ENCODE measurements around the gene WBP1L. TPM values are rescaled to one million over a fixed set of nuclear protein-coding genes. Genes with fewer than 3 reads are reported as not detected.

Gene WBP1L
- polyA plus RNA-seq, 1 donor from 2014 or later = 20.8 TPM

DNA sequence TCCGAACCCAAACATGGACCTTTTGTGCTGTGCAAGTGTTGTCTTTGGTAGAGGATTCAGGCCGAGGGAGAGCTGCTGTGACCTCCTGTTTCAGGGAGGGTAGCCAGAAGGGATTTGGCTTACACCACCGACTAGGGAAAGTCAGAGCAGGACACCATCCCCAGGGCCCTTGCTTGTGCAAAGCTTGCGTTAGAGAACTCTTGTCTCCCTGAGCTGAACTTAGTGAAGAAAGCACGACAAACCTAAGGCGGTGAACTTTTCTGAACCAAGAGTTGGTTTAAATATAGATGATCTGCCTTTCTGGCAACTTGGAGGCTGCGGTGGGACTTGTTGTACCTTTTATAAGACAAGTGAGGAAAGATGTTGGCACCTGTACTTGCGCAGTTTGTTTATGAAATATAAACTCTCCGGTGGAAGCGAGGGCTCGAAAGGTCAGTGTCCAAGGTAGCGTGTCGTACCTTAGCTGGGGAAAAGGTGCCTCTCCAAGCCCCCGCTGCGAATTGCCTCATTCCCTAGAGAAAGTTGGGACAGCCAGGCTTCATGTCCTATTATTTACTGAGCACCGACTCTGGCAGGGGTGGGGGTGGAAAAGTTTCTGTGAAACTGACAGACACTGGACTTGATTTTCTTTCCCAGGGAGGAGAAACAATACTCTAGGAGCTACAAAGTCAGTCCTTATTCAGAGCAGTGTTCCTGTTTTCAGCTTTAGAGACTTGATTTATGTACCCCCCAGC, 31.6 kb downstream of the WBP1L start:
- Histone ChIP-seq H3K4me3 (ENCODE audit: low read length) (peak overlapping the region; percentile 46), H3K9me2 (ENCODE audit: insufficient read depth, low read length) (no peaks in the 10 kb centered on the region), H4K20me1 (ENCODE audit: insufficient read depth) (no peaks in the 10 kb centered on the region), H3K27ac (ENCODE audit: low read length) (no peak overlapping the region), H3K36me3 (ENCODE audit: insufficient read depth, low read length) (no peaks in the 10 kb centered on the region), H2AFZ (ENCODE audit: low read depth, low read length) (no peak overlapping the region), H3F3A (ENCODE audit: insufficient read depth, low read length, poor library complexity, severe bottlenecking) (no peaks in the 10 kb centered on the region), H3K79me2 (replicated peaks; ENCODE audit: insufficient read depth, low read length) (no peaks in the 10 kb centered on the region), H3K27me3 (ENCODE audit: insufficient read depth, low read depth, low read length) (no peaks in the 10 kb centered on the region), H3K9ac (ENCODE audit: low read length) (peak overlapping the region; percentile 34), H3K9me3 (ENCODE audit: low read length) (no peaks in the 10 kb centered on the region), H3K4me2 (ENCODE audit: low read length) (peak overlapping the region; percentile 3)
- no peak for TF ChIP-seq POLR2AphosphoS5 (IDR thresholded peaks at IDR 0.05)
- no peak for TF ChIP-seq MXI1 (conservative IDR thresholded peaks at IDR 0.05; ENCODE audit: poor library complexity, severe bottlenecking)
- TF ChIP-seq RAD21 (conservative IDR thresholded peaks at IDR 0.05) = no peak
- TF ChIP-seq REST (IDR thresholded peaks at IDR 0.05; ENCODE audit: borderline replicate concordance) = no peak
- TF ChIP-seq, protein P1, sequence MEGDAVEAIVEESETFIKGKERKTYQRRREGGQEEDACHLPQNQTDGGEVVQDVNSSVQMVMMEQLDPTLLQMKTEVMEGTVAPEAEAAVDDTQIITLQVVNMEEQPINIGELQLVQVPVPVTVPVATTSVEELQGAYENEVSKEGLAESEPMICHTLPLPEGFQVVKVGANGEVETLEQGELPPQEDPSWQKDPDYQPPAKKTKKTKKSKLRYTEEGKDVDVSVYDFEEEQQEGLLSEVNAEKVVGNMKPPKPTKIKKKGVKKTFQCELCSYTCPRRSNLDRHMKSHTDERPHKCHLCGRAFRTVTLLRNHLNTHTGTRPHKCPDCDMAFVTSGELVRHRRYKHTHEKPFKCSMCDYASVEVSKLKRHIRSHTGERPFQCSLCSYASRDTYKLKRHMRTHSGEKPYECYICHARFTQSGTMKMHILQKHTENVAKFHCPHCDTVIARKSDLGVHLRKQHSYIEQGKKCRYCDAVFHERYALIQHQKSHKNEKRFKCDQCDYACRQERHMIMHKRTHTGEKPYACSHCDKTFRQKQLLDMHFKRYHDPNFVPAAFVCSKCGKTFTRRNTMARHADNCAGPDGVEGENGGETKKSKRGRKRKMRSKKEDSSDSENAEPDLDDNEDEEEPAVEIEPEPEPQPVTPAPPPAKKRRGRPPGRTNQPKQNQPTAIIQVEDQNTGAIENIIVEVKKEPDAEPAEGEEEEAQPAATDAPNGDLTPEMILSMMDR (IDR thresholded peaks at IDR 0.05; ENCODE audit: poor library complexity, severe bottlenecking) = no peak
- TF ChIP-seq SMC3 (conservative IDR thresholded peaks at IDR 0.05; ENCODE audit: poor library complexity) = no peak
- TF ChIP-seq EP300 (conservative IDR thresholded peaks at IDR 0.05; ENCODE audit: poor library complexity, severe bottlenecking) = no peak
- TF ChIP-seq TAF1 (IDR thresholded peaks at IDR 0.05; ENCODE audit: low read depth) = no peak
- TF ChIP-seq EZH2 (IDR thresholded peaks at IDR 0.05; ENCODE audit: borderline replicate concordance, insufficient read depth, low read length, poor library complexity, severe bottlenecking) = no peak

DNA sequence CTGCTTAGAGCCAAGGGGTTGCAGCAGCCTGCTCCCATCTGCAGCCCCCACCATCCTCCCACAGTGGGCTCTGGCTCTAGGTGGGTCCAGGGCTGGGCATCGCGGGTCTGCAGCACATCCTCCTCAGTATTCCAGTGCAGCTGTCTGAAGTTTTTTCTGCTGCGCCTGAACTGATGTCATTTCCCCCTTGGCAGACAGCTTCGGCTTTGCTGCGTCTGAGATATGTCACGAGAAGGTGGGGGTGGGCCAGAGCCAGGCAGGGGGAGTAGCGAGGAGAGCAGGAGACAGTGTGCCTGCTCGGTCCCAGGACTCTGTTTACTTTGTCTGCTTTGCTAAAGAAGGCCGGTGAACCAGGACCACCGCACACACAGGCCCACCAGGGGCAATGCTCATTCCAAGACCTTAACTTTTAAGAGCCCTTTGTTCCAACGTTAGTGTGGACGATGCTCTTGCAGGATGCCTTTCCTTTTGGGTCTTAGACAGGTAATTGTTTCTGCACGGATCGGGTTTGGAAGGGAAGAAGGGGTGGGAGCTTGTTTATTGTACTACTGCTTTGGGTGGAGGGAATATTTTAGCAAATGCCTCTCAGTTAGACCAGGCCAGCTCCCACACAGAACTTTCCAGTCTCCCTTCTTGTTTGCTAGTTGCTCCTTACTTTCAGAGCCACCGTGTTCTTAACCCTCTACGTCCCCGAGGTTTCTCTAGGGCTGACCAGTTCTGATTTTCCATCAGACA, 32.4 kb downstream of the WBP1L start:
- peak overlapping the region; percentile 34 for H3K9ac ChIP-seq (ENCODE audit: low read length)
- no peaks in the 10 kb centered on the region for H4K20me1 ChIP-seq (ENCODE audit: insufficient read depth)
- no peaks in the 10 kb centered on the region for H3K79me2 ChIP-seq (replicated peaks; ENCODE audit: insufficient read depth, low read length)
- no peak overlapping the region for H3K27ac ChIP-seq (ENCODE audit: low read length)
- H2AFZ ChIP-seq (ENCODE audit: low read depth, low read length) = no peak overlapping the region
- peak overlapping the region; percentile 3 for H3K4me2 ChIP-seq (ENCODE audit: low read length)
- no peaks in the 10 kb centered on the region for H3K27me3 ChIP-seq (ENCODE audit: insufficient read depth, low read depth, low read length)
- no peaks in the 10 kb centered on the region for H3K9me3 ChIP-seq (ENCODE audit: low read length)
- H3K9me2 ChIP-seq (ENCODE audit: insufficient read depth, low read length) = no peaks in the 10 kb centered on the region
- no peaks in the 10 kb centered on the region for H3F3A ChIP-seq (ENCODE audit: insufficient read depth, low read length, poor library complexity, severe bottlenecking)
- TF ChIP-seq REST (IDR thresholded peaks at IDR 0.05; ENCODE audit: borderline replicate concordance) = no peak
- no peak for TF ChIP-seq TAF1 (IDR thresholded peaks at IDR 0.05; ENCODE audit: low read depth)
- TF ChIP-seq EZH2 (IDR thresholded peaks at IDR 0.05; ENCODE audit: borderline replicate concordance, insufficient read depth, low read length, poor library complexity, severe bottlenecking) = no peak
- TF ChIP-seq EP300 (conservative IDR thresholded peaks at IDR 0.05; ENCODE audit: poor library complexity, severe bottlenecking) = peak; percentile 18
- TF ChIP-seq POLR2AphosphoS5 (IDR thresholded peaks at IDR 0.05) = no peak
- no peak for TF ChIP-seq RAD21 (conservative IDR thresholded peaks at IDR 0.05)
- TF ChIP-seq SMC3 (conservative IDR thresholded peaks at IDR 0.05; ENCODE audit: poor library complexity) = no peak
- no peaks in the 10 kb centered on the region for H3K36me3 ChIP-seq (ENCODE audit: insufficient read depth, low read length)
- peak overlapping the region; percentile 46 for H3K4me3 ChIP-seq (ENCODE audit: low read length)
